HG03460 (cell line): ENCODE measurements around the gene ADAMTS16.

Experiments
- ATAC-seq: cut with Tn5 transposase; IDR thresholded peaks from one replicate; pipeline ENCODE4 v1.9.1; 2021; ENCODE audit not compliant: unreplicated experiment

Gene ADAMTS16

DNA sequence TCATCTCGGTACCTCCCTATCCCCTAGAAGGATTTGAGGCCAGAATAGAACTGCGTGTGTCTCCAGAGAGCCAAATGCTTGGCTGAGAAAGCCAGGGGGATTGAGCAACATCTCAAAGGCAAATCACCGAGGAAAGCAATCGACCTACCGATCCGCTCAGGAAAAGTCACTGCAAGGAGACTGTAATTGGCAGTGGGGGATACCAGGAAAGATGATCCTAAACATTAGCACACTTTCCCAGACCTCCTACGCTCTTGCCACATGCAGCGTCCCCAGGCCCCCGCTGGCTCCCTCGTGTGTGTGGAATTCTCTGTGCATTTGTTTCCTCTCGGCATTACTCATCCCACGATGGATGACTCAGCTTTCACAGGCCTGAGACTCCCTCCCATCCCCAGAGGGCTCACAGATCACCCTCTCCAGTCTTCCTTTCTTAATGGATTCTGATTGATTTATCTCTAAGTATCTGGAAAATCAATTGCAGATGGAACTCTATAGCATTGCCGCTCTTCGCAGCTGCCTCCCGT, 200.1 kb downstream of the ADAMTS16 start:
- no peak for ATAC-seq

DNA sequence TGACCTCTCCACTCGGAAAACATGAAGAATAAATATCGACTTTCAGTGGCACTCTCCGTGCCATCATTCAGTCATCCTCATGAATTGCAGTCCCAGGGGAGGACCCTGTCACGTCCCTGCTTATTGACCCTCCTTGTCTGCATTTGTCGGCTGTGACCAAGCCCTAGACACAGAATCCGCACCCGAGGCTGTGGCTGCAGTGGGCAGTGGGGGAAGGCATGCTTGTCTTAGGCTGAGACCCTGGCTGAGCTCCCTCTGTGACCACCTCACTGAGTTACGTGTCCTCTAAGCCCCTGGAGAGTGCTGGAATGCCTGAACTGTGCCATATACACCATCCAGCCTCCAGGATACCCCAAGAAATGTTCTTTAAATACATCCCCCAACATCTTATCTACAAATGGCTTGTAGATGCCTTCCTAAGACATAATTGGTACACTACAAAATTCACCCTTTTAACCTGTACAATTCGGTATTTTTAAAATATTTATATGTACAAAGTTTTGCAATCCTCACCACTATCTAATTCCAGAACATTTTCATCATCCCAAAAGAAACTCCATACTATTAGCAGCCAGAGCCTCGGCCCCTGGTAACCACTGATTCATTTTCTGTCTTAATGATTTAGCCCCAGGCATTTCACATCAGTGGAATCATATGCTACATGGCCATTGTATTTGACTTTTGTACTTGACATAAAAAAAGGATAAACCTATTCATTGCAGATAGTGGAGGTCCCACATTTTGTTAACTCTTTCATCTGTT, 201.6 kb downstream of the ADAMTS16 start:
- no peak for ATAC-seq

DNA sequence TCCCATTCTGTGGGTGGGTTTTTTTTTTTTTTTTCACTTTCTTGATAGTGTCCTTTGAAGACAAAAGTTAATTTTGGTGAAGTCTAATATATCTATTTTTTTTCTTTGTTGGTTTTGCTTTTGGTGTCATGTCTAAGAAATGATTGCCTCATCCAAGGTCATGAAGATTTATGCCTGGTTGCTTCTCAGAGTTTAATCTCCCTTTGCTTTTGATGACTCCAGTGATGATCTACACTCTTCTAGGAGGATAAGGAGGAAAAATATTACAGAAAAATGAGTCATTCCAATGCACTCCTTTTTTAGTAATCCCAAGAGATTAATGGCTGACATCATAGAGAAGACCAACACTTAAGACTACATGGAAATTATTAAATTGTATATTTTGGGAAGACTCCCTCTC, 202.7 kb downstream of the ADAMTS16 start:
- no peak for ATAC-seq

DNA sequence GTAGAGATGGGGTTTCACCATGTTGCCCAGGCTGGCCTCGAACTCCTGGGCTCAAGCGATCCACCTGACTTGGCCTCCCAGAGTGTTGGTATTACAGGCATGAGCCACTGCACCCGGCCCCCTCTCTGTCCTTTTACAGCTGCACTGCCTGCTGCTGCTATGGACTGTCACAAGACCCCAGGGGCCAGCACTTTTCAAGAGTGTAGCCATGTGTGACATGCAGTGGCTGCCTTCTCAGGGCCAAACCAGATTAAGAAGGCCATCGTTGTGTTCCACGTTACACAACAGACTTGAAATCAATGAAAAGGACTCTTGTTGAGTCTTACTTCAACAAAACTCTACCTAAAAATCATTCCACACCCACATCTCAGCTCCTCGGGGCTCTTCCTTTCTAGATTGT, 203.4 kb downstream of the ADAMTS16 start:
- no peak for ATAC-seq

DNA sequence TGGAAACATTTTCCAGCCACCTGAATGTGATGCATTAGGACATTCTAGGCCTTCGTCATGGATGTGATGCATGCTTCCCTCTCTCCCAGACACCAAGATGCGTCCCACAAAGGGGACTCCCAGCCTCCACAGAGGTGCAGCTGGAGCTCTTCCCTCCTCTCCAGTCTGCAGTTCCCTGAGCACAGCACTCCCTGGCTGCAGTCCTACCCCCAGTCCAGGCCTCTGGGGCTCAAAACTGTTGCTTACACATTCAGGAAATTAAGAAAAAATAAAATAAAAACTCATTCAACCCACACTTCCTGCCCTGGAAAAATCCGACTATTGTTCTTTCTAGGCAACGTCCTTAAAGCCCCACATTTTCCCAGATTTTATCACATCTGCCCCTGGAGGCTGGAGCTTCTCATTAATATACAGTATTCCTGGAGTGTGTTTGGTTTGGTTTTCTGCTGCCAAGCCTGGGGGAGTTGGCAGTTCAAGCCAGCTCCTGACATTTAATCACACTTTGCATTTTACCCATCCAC, 204.0 kb downstream of the ADAMTS16 start:
- no peak for ATAC-seq

DNA sequence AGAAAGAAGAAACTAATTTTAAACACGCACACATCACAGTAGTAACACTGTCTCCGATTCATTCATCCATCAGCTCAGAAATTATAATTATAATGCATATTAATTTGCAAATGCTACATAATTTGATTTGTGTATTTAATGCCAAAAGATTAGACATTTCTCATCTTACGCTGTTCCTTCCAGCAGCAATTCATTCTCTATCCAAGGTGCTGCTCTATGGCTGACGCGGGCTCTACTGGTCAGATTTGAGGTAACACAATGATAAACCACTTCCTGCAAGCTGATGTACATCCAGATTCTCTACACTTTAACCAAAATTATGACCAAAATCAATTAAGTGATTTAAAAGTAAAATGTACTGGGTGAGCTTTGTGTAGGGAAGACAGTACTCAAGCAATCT, 204.5 kb downstream of the ADAMTS16 start:
- ATAC-seq, result no peak

DNA sequence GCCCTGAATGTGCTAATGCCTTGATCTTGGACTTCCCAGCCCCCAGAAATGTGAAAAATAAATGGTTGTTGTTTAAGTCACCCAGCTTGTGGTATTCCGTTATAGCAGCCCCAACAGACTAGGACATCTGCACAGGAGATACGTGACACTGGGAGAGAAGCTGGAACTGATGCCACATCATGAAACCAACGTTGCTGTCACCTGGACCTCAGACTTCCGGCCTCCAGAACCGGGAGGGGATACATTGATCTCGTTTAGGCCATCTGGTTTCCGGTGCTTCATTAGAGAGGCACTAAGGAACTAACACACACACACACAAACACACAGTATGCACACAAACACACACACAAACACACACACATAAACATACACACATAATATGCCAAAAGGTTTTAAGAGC, 207.3 kb downstream of the ADAMTS16 start:
- no peak for ATAC-seq

DNA sequence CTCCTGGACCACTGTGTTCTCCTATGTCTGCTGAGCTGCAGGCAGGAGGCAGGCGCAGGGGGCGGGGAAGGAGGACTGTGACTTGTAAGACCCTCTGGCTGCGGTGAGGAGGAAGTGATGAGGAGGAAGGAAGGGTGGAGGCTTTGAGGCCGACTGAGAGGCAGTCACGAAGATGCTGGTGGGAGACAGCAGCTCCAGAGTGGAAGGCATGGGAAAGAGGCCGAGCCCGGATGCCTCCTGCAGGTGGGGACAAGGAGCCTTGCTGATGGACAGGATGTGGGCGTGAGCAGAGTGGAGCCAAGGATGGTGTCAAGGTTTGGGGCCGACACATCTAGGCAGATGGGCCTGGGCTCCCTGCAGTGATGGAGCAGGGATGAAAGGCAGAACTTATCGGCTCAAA, 208.0 kb downstream of the ADAMTS16 start:
- ATAC-seq, result no peak

DNA sequence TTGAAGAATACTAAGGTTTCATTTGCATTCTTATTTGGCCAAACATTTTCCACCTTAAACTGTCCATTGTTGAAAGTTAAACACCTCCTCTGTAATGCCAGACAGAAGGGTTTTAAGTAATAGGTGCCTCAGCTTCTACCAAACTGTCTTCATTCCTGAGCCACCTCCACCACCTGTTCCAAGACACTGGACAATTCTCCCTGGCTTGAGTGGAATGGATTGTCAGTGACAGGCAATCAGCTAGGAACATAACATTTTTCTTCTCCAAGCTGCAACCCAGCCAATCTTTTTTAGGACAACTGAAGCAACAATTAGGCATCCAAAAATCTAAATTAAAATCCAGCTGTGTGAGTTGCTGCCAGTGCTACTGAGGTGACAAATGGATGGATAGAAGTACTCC, 208.4 kb downstream of the ADAMTS16 start:
- no peak for ATAC-seq

DNA sequence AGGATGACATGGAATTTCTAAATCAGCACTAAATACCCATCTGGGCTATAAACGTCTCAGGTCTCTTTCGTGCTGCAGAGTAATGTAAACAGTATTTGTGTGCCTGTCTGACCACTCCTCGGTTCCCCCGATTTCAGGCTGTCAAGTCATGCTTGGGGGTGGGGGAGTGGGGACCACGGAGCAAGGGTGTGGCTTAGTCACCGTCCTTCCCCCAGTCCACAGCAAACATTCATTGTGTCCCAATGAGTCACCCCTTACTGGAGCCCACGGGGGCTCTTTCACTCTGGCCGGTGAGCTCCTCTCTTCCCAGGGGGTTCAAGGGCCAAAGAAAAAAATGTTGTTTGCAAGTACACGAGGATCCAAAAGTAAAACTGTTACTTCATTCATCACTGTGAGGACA, 210.0 kb downstream of the ADAMTS16 start:
- ATAC-seq, result no peak

DNA sequence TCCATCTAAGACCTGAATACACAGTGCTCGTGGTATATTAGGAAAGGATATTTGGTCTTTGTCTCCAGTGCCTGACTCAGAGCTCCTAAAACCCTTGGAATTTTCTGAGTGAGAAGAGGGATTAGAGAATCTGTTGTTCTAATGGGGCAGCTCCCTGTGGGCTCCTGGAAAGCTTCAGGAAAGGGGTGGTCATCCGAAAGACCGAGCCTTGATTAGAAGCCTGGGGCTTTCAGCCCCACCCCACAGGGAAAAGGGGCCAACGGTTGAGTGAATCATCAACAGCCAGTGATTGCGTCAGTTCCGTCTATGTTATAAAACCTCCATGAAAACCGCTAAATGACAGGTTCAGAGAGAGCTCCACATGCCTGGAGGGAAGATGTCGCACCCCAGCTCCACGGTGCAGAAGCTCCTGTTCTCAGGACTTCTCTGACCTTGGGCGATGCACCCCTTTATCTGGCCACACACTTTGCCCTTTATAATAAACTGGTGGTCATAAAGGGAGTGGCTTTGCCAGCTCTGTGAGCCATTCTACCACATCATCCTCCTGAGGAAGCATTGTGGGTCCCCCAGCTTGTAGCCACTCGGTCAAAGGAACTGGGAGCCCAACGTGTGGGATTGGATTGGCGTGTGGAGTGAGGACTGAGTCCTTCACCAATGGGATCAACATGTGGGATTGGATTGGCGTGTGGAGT, 211.3 kb downstream of the ADAMTS16 start:
- ATAC-seq, result no peak

DNA sequence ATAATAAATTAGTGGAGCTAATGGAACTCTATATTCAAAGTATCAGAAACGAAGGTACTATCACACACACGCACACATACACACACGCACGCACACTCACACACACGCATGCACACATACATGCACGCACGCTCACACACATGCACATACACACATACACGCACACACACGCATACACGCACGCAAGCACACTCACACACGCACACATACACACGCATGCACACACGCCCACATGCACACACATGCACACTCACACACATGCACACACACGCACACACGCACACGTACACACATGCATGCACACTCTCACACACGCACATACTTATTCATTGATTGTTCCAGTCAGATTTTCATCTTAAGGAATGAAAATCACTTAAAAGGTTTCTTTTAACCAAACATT, 212.5 kb downstream of the ADAMTS16 start:
- no peak for ATAC-seq

DNA sequence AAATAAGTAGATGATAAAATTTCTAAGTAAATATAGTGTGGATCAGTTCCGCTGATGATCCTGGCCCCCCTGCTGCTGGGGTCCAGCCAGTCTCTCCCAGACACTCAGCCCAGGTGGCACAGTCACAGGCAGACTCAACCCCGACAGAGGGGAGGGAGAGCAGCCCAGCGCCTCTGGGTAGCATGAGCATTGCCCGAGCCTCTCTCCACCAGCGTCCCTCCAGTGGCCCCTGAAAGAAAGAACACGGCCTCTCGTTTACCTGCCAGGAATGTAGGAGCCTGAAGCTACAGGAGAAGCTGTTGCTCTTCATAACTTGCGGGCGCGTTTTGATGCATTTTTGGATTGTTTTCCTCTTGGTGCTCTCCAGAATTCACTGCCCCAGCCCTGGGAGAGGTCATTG, 213.6 kb downstream of the ADAMTS16 start:
- ATAC-seq, result no peak

DNA sequence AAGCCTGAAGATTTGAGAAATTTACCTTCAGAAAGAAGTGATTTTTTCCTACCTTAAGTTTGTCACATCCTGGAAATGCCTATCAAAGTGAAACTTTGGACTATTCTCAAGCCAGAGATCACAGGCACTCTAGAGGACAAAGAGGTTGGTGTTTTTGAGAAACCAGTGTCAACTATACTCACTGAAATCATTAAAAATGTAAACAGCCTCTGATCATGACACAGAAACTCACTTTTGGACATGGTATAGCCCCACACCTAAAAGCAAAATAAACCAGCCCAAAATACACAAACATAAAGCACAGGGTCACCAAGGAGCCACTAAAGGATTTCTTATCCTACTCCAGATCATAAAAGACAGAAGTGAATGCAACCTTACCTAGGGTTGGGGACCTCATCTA, 216.6 kb downstream of the ADAMTS16 start:
- ATAC-seq, result no peak

DNA sequence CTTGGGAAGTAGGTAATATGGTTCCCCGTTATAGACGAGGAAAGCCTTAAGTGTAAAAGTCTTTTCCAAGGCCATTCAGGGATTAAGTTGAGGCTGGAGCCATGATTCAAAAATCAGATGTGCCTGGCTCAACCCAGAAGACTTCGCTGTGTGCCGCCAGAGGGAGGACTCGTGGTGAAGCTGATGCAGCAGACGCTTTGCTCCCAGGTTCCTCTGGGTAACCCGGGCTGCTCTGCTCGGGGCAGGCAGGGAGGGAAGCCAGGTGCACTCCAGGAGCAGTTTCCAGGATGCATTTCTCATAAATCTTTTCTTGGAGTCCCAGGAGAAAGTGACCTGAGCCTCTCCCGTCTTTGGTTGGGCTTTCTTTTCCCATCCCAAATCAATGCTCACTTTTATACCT, 219.5 kb downstream of the ADAMTS16 start:
- no peak for ATAC-seq

DNA sequence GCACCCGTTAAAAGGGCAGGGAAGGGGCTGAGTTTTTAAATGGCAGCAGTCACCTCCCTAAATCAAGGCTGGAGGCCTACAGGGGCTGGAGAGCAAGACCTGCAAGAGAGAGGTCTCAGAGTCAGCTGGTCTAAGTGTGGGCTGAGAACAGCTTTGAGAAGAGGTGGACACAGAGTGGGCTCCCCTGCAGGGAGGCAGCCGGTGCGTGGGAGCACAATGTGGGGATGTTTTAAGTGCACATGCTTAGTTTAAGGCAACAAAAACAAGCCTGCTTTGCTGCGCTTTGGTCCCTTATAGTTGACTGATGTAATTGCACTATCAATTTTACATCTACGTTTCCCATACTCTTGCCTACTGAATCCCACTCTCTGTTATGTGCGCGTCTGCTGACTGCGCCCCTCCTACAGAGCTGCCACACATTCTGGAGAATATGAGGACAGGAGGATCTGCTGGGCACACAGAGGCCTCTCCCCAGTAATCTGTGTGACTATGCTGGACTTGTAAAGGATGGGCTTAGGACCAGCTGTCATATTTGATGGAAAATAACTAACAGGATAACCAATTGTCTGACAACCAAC, 220.3 kb downstream of the ADAMTS16 start:
- no peak for ATAC-seq

DNA sequence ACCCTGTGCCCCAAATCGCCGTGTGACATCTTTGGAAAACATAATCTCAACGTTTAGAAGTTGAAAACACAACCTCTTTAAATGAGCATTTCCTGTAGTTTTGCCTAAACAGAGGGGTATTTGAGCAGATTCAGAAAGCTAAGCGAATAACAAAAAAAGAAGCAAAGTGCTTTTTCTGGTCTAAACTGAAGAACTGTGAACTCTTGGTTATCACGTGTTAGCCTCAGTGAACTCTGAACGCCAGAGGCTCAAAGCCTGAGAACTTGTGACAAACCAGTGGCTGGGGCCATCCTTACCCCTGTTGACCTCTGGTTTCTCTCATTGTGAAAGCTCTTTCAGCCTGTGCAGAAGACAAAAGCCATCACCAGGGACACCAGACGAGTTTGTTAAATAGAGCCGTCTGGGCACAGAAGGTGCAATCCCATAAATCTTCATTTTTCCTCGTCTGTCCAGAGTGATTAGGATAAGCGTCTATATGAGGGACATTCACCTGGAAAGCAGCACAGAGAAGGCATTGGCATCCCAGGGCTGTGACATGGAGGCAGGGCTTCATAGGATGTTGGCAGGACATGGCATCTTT, 220.9 kb downstream of the ADAMTS16 start:
- no peak for ATAC-seq

DNA sequence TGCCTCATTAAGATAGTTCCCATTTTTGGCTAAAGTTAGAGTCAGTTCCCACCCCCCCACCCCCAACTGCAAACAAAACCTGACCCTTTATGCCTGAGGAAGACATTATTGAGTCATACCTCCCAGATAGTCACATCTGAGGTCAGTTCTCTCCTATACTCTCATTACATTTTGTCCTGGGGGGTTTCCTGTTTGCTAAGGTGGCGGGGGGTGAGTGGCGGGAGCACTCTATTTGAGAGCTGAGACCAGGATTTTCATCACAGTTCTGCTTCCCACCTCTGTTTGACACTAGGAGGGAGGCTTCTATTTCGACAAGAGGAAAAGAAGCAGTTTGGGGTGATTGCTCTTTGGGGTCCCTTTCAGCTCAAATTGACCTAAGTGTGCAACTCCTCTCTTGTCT, 222.9 kb downstream of the ADAMTS16 start:
- ATAC-seq, result no peak

DNA sequence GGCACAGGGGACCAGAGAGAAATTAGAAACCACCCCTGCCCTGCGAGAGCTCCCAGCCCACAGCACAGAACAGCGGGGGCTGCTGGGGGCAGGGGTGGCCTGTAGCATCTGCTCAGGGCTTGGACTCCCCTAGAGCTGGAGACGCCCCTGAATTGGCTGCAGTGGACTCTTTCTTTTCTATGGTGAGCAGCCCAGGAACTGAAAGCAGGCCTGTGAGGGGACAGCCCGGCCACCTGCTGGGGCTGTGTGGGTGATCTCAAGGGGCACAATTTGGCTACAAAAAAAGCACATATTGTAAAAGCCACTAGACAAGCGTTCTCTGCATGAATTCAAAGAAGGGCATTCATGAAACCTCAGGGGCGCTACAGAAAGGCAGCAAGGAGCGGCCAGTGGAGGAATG, 224.8 kb downstream of the ADAMTS16 start:
- peak; percentile 70 for ATAC-seq

DNA sequence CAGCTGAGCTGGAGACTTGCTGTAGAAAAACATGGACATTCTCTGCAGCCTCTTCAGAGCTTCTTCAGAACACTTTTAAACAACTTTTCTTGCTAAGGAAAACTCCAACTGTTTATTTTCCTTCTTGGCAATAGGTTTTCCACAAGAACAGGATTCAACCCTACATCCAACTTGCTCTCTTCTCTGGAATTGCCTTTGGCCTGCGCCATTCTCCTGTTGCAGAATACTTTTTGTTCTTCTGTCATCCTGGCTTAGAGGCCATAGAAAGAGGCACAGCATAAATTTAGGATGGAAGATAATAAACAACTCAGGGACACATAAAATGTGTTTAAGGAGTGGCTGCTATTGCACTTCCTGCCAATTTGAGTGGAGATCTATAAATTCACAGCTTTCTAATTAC, 227.6 kb downstream of the ADAMTS16 start:
- ATAC-seq, result no peak

DNA sequence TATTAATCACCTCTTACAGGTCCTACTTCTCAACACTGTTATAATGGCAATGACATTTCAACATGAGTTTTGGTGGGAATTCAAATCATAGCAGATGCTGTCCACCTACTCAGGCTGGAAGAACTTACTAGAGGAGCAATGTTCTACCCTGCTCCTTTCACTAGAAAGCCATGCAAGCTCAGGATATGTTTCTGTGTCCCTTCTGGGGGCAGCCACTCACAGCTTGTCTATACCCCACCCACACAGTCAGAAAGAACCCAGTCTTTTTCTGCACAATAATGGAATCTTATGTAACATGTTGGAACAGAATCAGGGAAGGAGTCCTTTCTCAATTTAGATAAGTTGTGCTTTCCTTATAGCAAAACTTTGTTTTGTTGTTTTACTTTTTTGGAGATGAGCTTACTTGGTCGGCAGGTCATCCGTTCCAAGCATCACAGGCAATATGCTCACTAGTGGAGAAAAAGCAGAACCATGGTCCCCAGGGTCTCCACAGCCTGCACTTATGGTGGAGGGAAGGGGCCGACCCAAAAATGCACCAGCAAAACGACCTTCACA, 229.0 kb downstream of the ADAMTS16 start:
- no peak for ATAC-seq
